ENCODE results near the gene TPK1. TPM values are rescaled to one million over a fixed set of nuclear protein-coding genes. Genes with fewer than 3 reads are reported as not detected.

The TPK1 gene
- total RNA-seq, 1 experiment from 2014 or later = 3.1 TPM

DNA sequence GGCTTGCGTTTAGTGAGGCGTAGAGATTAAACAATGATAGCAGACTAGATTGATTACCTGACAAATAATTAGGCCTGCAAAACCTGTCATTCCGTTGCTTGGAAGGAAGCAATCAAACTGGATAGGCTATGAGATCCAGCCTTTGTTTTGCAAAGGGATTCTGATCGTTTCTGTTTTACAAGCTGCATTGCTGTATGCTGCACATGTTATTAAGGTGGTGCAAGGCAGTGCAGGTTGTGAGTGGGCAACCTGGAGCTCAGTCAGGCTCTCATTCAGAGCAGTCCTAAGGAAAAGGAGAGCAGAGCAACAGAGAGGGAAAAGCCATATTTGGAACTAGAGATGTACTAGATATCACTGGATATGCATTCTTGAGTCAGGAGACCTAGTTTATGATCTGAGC is 425.4 kb downstream of the TPK1 start:
- Mint-ChIP-seq H3K27me3 (ENCODE audit: low read depth) (no peaks in the 10 kb centered on the region), H3K36me3 (ENCODE audit: insufficient read depth in 1 of 3, low read depth in 3 of 3) (peaks cover 0 to 2% (median 0%) of the 10 kb centered on the region in 3 experiments; a peak in 1 of 7 replicates), H3K4me1 (peaks cover 12 to 17% of the 10 kb centered on the region in 2 experiments), H3K9me3 (no peaks in the 10 kb centered on the region), H3K4me3 (no peak overlapping the region), H3K27ac (no peak overlapping the region)
- Histone ChIP-seq H3K9me3 (ENCODE audit: control insufficient read depth, low read depth, low read length) (no peaks in the 10 kb centered on the region), H2BK5ac (ENCODE audit: insufficient read length, low read length) (no peak overlapping the region), H3K18ac (ENCODE audit: insufficient read length, low read depth, low read length) (no peak overlapping the region), H3K9ac (ENCODE audit: extremely low read depth, insufficient read length, low read length) (no peak overlapping the region), H3K27me3 (ENCODE audit: insufficient read depth, low read length) (no peaks in the 10 kb centered on the region), H2AK5ac (ENCODE audit: insufficient read length, low read length) (no peak overlapping the region), H2BK15ac (ENCODE audit: low read depth, low read length) (no peak overlapping the region), H3K56ac (ENCODE audit: insufficient read length, low read depth, low read length) (no peak overlapping the region), H4K8ac (replicated peaks; ENCODE audit: insufficient read length, low read depth, low read length) (no peak overlapping the region), H2BK120ac (ENCODE audit: low read depth, low read length, poor library complexity, severe bottlenecking) (no peak overlapping the region), H2BK20ac (ENCODE audit: low read depth, low read length, poor library complexity, severe bottlenecking) (no peak overlapping the region), H3K4me2 (ENCODE audit: insufficient read depth, insufficient read length, low read length) (no peak overlapping the region), H3K4ac (ENCODE audit: low read depth, low read length) (no peak overlapping the region), H3T11ph (ENCODE audit: low read length) (no peak overlapping the region), H3K23ac (ENCODE audit: insufficient read length, low read depth, low read length) (no peak overlapping the region), H3K27ac (ENCODE audit: insufficient read length, low read depth, low read length) (no peak overlapping the region), H3K79me2 (ENCODE audit: insufficient read depth, low read length) (no peaks in the 10 kb centered on the region), H2BK12ac (ENCODE audit: insufficient read length, low read depth, low read length) (no peak overlapping the region), H3K79me1 (ENCODE audit: insufficient read depth, low read depth, low read length, poor library complexity, severe bottlenecking) (no peaks in the 10 kb centered on the region), H4K20me1 (ENCODE audit: control insufficient read depth, insufficient read depth, insufficient read length) (no peaks in the 10 kb centered on the region), H4K5ac (ENCODE audit: insufficient read length, low read depth, low read length) (no peak overlapping the region), H3K14ac (ENCODE audit: insufficient read depth, low read length) (no peak overlapping the region), H2AFZ (ENCODE audit: low read length) (no peak overlapping the region), H3K4me1 (ENCODE audit: insufficient read depth, low read length) (no peaks in the 10 kb centered on the region), H4K91ac (ENCODE audit: insufficient read length, low read depth, low read length) (no peak overlapping the region), H3K23me2 (ENCODE audit: insufficient read length, low read depth, low read length, poor library complexity, severe bottlenecking) (no peaks in the 10 kb centered on the region)
- TF ChIP-seq, protein P1, sequence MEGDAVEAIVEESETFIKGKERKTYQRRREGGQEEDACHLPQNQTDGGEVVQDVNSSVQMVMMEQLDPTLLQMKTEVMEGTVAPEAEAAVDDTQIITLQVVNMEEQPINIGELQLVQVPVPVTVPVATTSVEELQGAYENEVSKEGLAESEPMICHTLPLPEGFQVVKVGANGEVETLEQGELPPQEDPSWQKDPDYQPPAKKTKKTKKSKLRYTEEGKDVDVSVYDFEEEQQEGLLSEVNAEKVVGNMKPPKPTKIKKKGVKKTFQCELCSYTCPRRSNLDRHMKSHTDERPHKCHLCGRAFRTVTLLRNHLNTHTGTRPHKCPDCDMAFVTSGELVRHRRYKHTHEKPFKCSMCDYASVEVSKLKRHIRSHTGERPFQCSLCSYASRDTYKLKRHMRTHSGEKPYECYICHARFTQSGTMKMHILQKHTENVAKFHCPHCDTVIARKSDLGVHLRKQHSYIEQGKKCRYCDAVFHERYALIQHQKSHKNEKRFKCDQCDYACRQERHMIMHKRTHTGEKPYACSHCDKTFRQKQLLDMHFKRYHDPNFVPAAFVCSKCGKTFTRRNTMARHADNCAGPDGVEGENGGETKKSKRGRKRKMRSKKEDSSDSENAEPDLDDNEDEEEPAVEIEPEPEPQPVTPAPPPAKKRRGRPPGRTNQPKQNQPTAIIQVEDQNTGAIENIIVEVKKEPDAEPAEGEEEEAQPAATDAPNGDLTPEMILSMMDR (conservative IDR thresholded peaks at IDR 0.05) = no peak
- no CpG with 5 or more reads among the region's 4 CpGs for WGBS (ENCODE audit: extremely low coverage, insufficient read length, low lambda C conversion rate)
- no peak for DNase-seq

Data from H9 (cell line).